ENCODE results near the gene LTF. TPM values are rescaled to one million over a fixed set of nuclear protein-coding genes. Genes with fewer than 3 reads are reported as not detected.

The LTF gene
- total RNA-seq, 1 donor from 2014 or later, result not detected

DNA sequence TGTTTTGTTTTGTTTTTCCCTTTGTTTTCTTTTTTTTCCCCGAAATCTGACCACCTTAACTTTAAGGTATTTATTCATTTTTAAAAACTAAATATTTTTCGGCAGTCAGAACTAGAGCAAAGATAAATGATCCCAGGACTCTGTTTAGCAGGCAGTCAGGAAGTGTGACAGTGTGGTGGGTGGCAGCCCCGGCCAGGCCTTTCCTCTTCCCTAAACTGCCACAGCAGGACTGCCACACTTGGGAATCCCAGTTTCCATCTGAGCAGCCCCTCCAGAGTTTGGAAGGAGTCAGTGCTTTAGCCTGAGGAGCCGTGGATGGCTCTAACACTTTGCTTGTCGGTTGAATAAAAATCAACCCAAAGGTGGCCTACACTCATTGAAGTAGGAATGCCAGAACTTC is 50.8 kb downstream of the LTF start:
- H3K4me3 ChIP-seq (ENCODE audit: insufficient read depth, low read depth, low read length), result no peak overlapping the region
- peaks cover 9% of the 10 kb centered on the region for H3K4me1 Mint-ChIP-seq (ENCODE audit: low read depth, unreplicated experiment)
- no peak for TF ChIP-seq EZH2 (IDR thresholded peaks at IDR 0.05; ENCODE audit: insufficient read depth, low read length)
- TF ChIP-seq, protein P1, sequence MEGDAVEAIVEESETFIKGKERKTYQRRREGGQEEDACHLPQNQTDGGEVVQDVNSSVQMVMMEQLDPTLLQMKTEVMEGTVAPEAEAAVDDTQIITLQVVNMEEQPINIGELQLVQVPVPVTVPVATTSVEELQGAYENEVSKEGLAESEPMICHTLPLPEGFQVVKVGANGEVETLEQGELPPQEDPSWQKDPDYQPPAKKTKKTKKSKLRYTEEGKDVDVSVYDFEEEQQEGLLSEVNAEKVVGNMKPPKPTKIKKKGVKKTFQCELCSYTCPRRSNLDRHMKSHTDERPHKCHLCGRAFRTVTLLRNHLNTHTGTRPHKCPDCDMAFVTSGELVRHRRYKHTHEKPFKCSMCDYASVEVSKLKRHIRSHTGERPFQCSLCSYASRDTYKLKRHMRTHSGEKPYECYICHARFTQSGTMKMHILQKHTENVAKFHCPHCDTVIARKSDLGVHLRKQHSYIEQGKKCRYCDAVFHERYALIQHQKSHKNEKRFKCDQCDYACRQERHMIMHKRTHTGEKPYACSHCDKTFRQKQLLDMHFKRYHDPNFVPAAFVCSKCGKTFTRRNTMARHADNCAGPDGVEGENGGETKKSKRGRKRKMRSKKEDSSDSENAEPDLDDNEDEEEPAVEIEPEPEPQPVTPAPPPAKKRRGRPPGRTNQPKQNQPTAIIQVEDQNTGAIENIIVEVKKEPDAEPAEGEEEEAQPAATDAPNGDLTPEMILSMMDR (IDR thresholded peaks at IDR 0.05; ENCODE audit: insufficient read depth, low read depth, low read length), result no peak
- peaks cover 8% of the 10 kb centered on the region for H3K27me3 Mint-ChIP-seq (ENCODE audit: low read depth, unreplicated experiment)
- H3K9me3 Mint-ChIP-seq (ENCODE audit: unreplicated experiment), result no peaks in the 10 kb centered on the region
- H3K9me3 ChIP-seq (ENCODE audit: insufficient read depth, low read depth, low read length), result no peaks in the 10 kb centered on the region
- no peaks in the 10 kb centered on the region for H4K20me1 ChIP-seq (ENCODE audit: insufficient read depth, low read length)
- no peak overlapping the region for H3K4me2 ChIP-seq (ENCODE audit: low read length)
- no peak overlapping the region for H3K27ac ChIP-seq (ENCODE audit: low read depth, low read length)
- no peak overlapping the region for H3K4me3 Mint-ChIP-seq (ENCODE audit: unreplicated experiment)
- DNase-seq (ENCODE audit: low read depth) (no peak), FAIRE-seq (no peak)
- no peak overlapping the region for H3K27ac Mint-ChIP-seq (ENCODE audit: unreplicated experiment)
- H3K9ac ChIP-seq (ENCODE audit: low read length), result no peak overlapping the region
- H3K27me3 ChIP-seq (ENCODE audit: insufficient read depth, low read length), result no peaks in the 10 kb centered on the region
- no peak overlapping the region for H2AFZ ChIP-seq (ENCODE audit: low read depth, low read length)
- H3K79me2 ChIP-seq (ENCODE audit: insufficient read depth, low read length), result no peaks in the 10 kb centered on the region
- H3K4me1 ChIP-seq (ENCODE audit: insufficient read depth, low read length), result peaks cover 4% of the 10 kb centered on the region
- H3K36me3 Mint-ChIP-seq (ENCODE audit: low read depth, unreplicated experiment), result no peaks in the 10 kb centered on the region
- H3K36me3 ChIP-seq (ENCODE audit: insufficient read depth, low read length), result no peaks in the 10 kb centered on the region

DNA sequence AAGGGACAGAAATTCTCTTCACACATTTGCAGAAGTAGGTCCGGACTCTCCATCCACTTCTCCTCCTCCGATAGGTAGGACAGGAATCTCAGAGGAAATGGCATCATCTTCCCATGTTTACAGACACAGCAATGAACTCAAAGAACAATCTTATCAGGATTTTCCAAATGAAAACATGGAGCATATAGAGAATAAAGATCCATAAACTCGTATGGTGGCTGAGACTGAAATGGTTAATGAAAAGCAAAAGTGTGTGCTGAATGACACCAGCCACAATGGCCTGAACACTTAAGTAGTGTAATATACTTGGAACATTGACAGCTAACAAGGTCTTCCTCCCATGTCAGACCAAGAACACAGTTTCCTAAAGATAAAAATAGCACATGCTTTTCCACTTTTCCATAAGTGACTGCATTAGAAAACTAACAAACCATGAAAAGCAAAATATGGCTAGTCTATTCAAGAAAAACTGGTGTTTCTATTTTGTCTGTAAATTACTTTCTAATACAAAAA is 51.9 kb downstream of the LTF start:
- Mint-ChIP-seq H3K9me3 (ENCODE audit: unreplicated experiment) (no peaks in the 10 kb centered on the region), H3K4me3 (ENCODE audit: unreplicated experiment) (no peak overlapping the region), H3K27me3 (ENCODE audit: low read depth, unreplicated experiment) (peaks cover 8% of the 10 kb centered on the region), H3K4me1 (ENCODE audit: low read depth, unreplicated experiment) (peaks cover 20% of the 10 kb centered on the region), H3K27ac (ENCODE audit: unreplicated experiment) (no peak overlapping the region), H3K36me3 (ENCODE audit: low read depth, unreplicated experiment) (no peaks in the 10 kb centered on the region)
- DNase-seq (ENCODE audit: low read depth), result no peak
- no peak overlapping the region for H3K4me3 ChIP-seq (ENCODE audit: insufficient read depth, low read depth, low read length)
- no peak for TF ChIP-seq EZH2 (IDR thresholded peaks at IDR 0.05; ENCODE audit: insufficient read depth, low read length)
- TF ChIP-seq, protein P1 (IDR thresholded peaks at IDR 0.05; ENCODE audit: insufficient read depth, low read depth, low read length), result no peak
- H3K4me2 ChIP-seq (ENCODE audit: low read length), result no peak overlapping the region
- H3K9ac ChIP-seq (ENCODE audit: low read length), result no peak overlapping the region
- no peak overlapping the region for H3K27ac ChIP-seq (ENCODE audit: low read depth, low read length)
- H3K36me3 ChIP-seq (ENCODE audit: insufficient read depth, low read length), result no peaks in the 10 kb centered on the region
- no peak overlapping the region for H2AFZ ChIP-seq (ENCODE audit: low read depth, low read length)
- peaks cover 15% of the 10 kb centered on the region for H3K4me1 ChIP-seq (ENCODE audit: insufficient read depth, low read length)
- H4K20me1 ChIP-seq (ENCODE audit: insufficient read depth, low read length), result no peaks in the 10 kb centered on the region
- FAIRE-seq, result no peak
- H3K27me3 ChIP-seq (ENCODE audit: insufficient read depth, low read length), result no peaks in the 10 kb centered on the region
- no peaks in the 10 kb centered on the region for H3K79me2 ChIP-seq (ENCODE audit: insufficient read depth, low read length)
- no peaks in the 10 kb centered on the region for H3K9me3 ChIP-seq (ENCODE audit: insufficient read depth, low read depth, low read length)

DNA sequence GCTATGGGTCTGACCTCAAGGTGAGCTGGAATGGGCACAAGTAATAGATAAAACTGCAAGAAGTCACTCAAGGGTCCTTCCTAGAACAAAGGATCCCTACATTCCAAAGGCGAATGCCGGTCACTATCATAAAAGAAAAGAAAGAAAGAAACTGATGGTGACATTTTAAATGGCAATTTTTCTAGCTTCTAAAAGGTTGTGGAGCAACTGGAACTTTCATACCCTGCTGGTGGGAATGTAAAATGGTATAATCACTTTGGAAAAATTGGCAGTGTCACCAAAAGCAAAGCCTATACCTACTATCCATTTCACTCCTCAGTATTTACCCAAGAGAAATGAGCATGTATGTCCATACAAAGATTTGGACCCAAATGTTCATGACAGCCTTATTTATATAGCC is 53.4 kb downstream of the LTF start:
- no peak for TF ChIP-seq EZH2 (IDR thresholded peaks at IDR 0.05; ENCODE audit: insufficient read depth, low read length)
- TF ChIP-seq, protein P1 (IDR thresholded peaks at IDR 0.05; ENCODE audit: insufficient read depth, low read depth, low read length), result peak; percentile 12
- Mint-ChIP-seq H3K27ac (ENCODE audit: unreplicated experiment) (no peak overlapping the region), H3K9me3 (ENCODE audit: unreplicated experiment) (no peaks in the 10 kb centered on the region), H3K4me3 (ENCODE audit: unreplicated experiment) (no peak overlapping the region), H3K36me3 (ENCODE audit: low read depth, unreplicated experiment) (no peaks in the 10 kb centered on the region), H3K27me3 (ENCODE audit: low read depth, unreplicated experiment) (peaks cover 8% of the 10 kb centered on the region), H3K4me1 (ENCODE audit: low read depth, unreplicated experiment) (peaks cover 31% of the 10 kb centered on the region)
- Histone ChIP-seq H4K20me1 (ENCODE audit: insufficient read depth, low read length) (no peaks in the 10 kb centered on the region), H3K36me3 (ENCODE audit: insufficient read depth, low read length) (no peaks in the 10 kb centered on the region), H3K27me3 (ENCODE audit: insufficient read depth, low read length) (no peaks in the 10 kb centered on the region), H3K4me3 (ENCODE audit: insufficient read depth, low read depth, low read length) (no peak overlapping the region), H3K27ac (ENCODE audit: low read depth, low read length) (no peak overlapping the region), H3K4me1 (ENCODE audit: insufficient read depth, low read length) (peaks cover 30% of the 10 kb centered on the region), H3K79me2 (ENCODE audit: insufficient read depth, low read length) (no peaks in the 10 kb centered on the region), H3K9ac (ENCODE audit: low read length) (no peak overlapping the region), H3K9me3 (ENCODE audit: insufficient read depth, low read depth, low read length) (no peaks in the 10 kb centered on the region), H2AFZ (ENCODE audit: low read depth, low read length) (no peak overlapping the region), H3K4me2 (ENCODE audit: low read length) (no peak overlapping the region)
- DNase-seq (ENCODE audit: low read depth) (no peak), FAIRE-seq (no peak)

All from astrocyte (in vitro differentiated cells and primary cell).